ENCODE data around the gene CACNA1G. TPM values are rescaled to one million over a fixed set of nuclear protein-coding genes. Genes with fewer than 3 reads are reported as not detected.

Gene CACNA1G
- total and polyA plus RNA-seq, 4 donors = under 0.01 to 0.14 (median 0.01) TPM; not detected in 1

- no peaks in the 10 kb centered on the region for H3K36me3 ChIP-seq (ENCODE audit: control insufficient read depth in 4 of 4, insufficient read depth in 3 of 4, low read depth in 1 of 4, low read length in 3 of 4)
- H3K4me1 ChIP-seq (ENCODE audit: control insufficient read depth in 4 of 4, insufficient read depth in 4 of 4, low read length in 3 of 4) = peaks cover 31 to 75% (median 63%) of the 10 kb centered on the region in 4 donors
- no peak for DNase-seq (ENCODE audit: low spot score)
- TF ChIP-seq CTCF (IDR thresholded peaks at IDR 0.05; ENCODE audit: low read depth, low read length, missing input control) (no peak), FOXA1 (IDR thresholded peaks at IDR 0.05) (no peak), GABPA (IDR thresholded peaks at IDR 0.05 in 1 of 2, conservative IDR thresholded peaks at IDR 0.05 in 1 of 2) (no peak), SP1 (IDR thresholded peaks at IDR 0.05) (no peak), HNF4A (conservative IDR thresholded peaks at IDR 0.05) (no peak), EGR1 (IDR thresholded peaks at IDR 0.05; ENCODE audit: low read depth in 2 of 2) (no peak), ATF3 (IDR thresholded peaks at IDR 0.05) (no peak), FOXA2 (IDR thresholded peaks at IDR 0.05) (no peak), YY1 (IDR thresholded peaks at IDR 0.05) (no peak), RXRA (IDR thresholded peaks at IDR 0.05) (no peak), HNF4G (IDR thresholded peaks at IDR 0.05) (no peak), REST (IDR thresholded peaks at IDR 0.05) (no peak), MAX (IDR thresholded peaks at IDR 0.05) (no peak), RAD21 (IDR thresholded peaks at IDR 0.05) (no peak), TAF1 (conservative IDR thresholded peaks at IDR 0.05) (no peak), NR2F2 (IDR thresholded peaks at IDR 0.05) (no peak), ZBTB33 (IDR thresholded peaks at IDR 0.05) (no peak), JUND (IDR thresholded peaks at IDR 0.05) (no peak)
- 74% methylated on average over 2 of the region's 2 CpGs for WGBS
- no peaks in the 10 kb centered on the region for H3K27me3 ChIP-seq (ENCODE audit: control insufficient read depth in 4 of 4, insufficient read depth in 4 of 4, low read length in 3 of 4)
- peak overlapping the region in 1 of 2 donors; percentile 42 for H3K9ac ChIP-seq (ENCODE audit: low read depth in 1 of 2, low read length in 2 of 2)
- H3K27ac ChIP-seq (ENCODE audit: low read depth in 1 of 2, low read length in 2 of 2) = peak overlapping the region; percentile 89 to 92
- H3K9me3 ChIP-seq (ENCODE audit: control insufficient read depth in 4 of 4, low read length in 3 of 4) = no peaks in the 10 kb centered on the region
- H3K4me3 ChIP-seq (ENCODE audit: low read depth in 1 of 3, low read length in 3 of 3) = no peak overlapping the region
Observed at GRCh38 chr17:50638606-50638965, 78.1 kb downstream of the CACNA1G start.

Measured in liver (tissue), 9 donors.